Measurements from ENCODE around the gene L3HYPDH.
A peak's percentile ranks its signal among the peaks of the same experiment; 100 is the strongest.

Gene L3HYPDH

GRCh38 chr14:59464486-59465315, 19.5 kb downstream of the L3HYPDH start:
- no peak for TF ChIP-seq CTCF (conservative IDR thresholded peaks at IDR 0.05; ENCODE audit: low read depth, low read length)
- H3K4me3 ChIP-seq (ENCODE audit: low read depth, low read length), result peak overlapping the region; percentile 66
- DNase-seq (ENCODE audit: low read depth), result peak; percentile 47

GRCh38 chr14:59463787-59464485, 20.3 kb downstream of the L3HYPDH start:
- DNase-seq (ENCODE audit: low read depth), result no peak
- TF ChIP-seq CTCF (conservative IDR thresholded peaks at IDR 0.05; ENCODE audit: low read depth, low read length), result no peak

GRCh38 chr14:59461891-59462290, 22.3 kb downstream of the L3HYPDH start:
- TF ChIP-seq CTCF (conservative IDR thresholded peaks at IDR 0.05; ENCODE audit: low read depth, low read length), result no peak
- H3K4me3 ChIP-seq (ENCODE audit: low read depth, low read length), result no peak overlapping the region
- no peak for DNase-seq (ENCODE audit: low read depth)

More at GRCh38 chr14:59463787-59464485, 20.3 kb downstream of the L3HYPDH start:
- H3K4me3 ChIP-seq (ENCODE audit: low read depth, low read length), result peak overlapping the region; percentile 66

- no peak overlapping the region for H3K4me3 ChIP-seq (ENCODE audit: low read depth, low read length)
- no peak for DNase-seq (ENCODE audit: low read depth)
- TF ChIP-seq CTCF (conservative IDR thresholded peaks at IDR 0.05; ENCODE audit: low read depth, low read length), result no peak
Measured at GRCh38 chr14:59460378-59460777, 23.8 kb downstream of the L3HYPDH start.

DNA sequence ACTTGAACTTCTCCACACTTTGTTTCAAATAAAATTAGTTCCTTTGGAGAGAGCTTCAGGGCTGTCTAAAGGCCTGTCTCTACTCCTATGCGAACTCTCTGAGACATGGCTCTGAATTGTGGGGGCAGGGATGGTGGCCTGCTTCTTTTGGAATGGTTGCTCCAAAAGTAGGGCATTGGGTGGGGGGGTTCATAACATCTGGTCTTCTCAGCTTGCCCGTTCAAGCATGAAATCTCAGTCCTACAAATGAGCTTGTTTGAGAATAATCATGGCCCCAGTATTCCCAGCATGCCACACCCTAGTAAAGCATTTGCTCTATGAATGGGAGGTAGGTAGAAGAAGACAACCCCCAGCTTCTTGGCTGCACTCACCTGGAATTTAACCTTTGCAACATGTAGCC, 25.7 kb downstream of the L3HYPDH start:
- TF ChIP-seq CTCF (conservative IDR thresholded peaks at IDR 0.05; ENCODE audit: low read depth, low read length), result no peak
- H3K4me3 ChIP-seq (ENCODE audit: low read depth, low read length), result no peak overlapping the region
- no peak for DNase-seq (ENCODE audit: low read depth)

DNA sequence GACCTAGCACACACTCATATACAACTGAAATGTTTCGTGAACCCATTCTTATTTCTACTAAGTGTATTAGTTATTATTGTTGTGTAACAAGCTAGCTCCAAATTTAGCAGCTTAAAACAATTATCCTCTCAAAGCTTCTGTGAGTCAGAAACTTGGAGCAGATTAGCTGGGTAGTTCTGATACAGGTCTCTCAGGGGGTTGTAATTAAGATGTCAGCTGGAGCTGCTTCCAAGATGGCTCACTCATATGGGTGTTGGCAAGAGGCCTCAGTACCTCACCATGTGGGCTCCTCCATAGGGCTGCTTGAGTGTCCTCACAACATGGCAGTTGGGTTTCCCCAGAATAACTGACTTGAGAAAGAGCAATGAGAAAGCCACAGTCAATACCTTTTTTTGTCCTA, 28.8 kb downstream of the L3HYPDH start:
- no peak for DNase-seq (ENCODE audit: low read depth)
- TF ChIP-seq CTCF (conservative IDR thresholded peaks at IDR 0.05; ENCODE audit: low read depth, low read length), result no peak
- no peak overlapping the region for H3K4me3 ChIP-seq (ENCODE audit: low read depth, low read length)

All from choroid plexus epithelial cell (primary cell).